CD4-positive, alpha-beta memory T cell (primary cell): Measurements from ENCODE around the gene CST11. TPM values are rescaled to one million over a fixed set of nuclear protein-coding genes. Genes with fewer than 3 reads are reported as not detected.
"Not testable (repeated sequence)": the region's sequence is repeated elsewhere in the genome, so short reads cannot be mapped to it uniquely, and the experiment has no call there.

Source experiments
- CTCF ChIA-PET: fragments of 350-600 bp; sonication (Branson Sonifier 250); formaldehyde crosslinking; loops from one replicate; lab custom pipeline; 2021; ENCODE audit warnings: inconsistent platforms; ENCODE audit not compliant: partially characterized antibody; lab: Charles Lee
- POLR2A ChIA-PET: fragments of 350-600 bp; sonication (Branson Sonifier 250); formaldehyde crosslinking; loops from one replicate; lab custom pipeline; 2021; ENCODE audit not compliant: partially characterized antibody; lab: Charles Lee
- DNase-seq, 5 donors: peaks; one replicate each; pipeline versions ENCODE4 v3.0.0 to v3.0.0-alpha.2; 2020 to 2022; ENCODE audit warnings: mixed read lengths in 1 of 5
- H3K27ac ChIP-seq: one replicate; pipeline ENCODE4 v1.7.0; 2013; ENCODE audit warnings: low read depth, low read length
- H3K27me3 ChIP-seq: 2 replicates; pipeline ENCODE4 v1.7.0; 2013; ENCODE audit warnings: mild to moderate bottlenecking, low read length, moderate library complexity; ENCODE audit not compliant: insufficient read depth
- H3K36me3 ChIP-seq: 2 replicates; pipeline ENCODE4 v1.7.0; 2013; ENCODE audit warnings: mild to moderate bottlenecking, low read length, moderate library complexity; ENCODE audit not compliant: insufficient read depth
- H3K4me1 ChIP-seq: 2 replicates; pipeline ENCODE4 v1.7.0; 2013; ENCODE audit warnings: mild to moderate bottlenecking, low read length, moderate library complexity; ENCODE audit not compliant: insufficient read depth
- H3K4me3 ChIP-seq, 2 donors: one replicate each; pipeline ENCODE4 v1.7.0; 2013; ENCODE audit warnings: low read length in 2 of 2, mild to moderate bottlenecking in 1 of 2
- H3K9me3 ChIP-seq, 2 donors: one replicate each; pipeline ENCODE4 v1.7.0; 2013; ENCODE audit warnings: low read length in 2 of 2, control low read depth in 1 of 2; ENCODE audit not compliant: control insufficient read depth in 1 of 2
- H3K27ac Mint-ChIP-seq, 7 donors: one replicate each; pipeline ENCODE4 v1.8.0; 2020 to 2021; ENCODE audit warnings: mixed read lengths in 7 of 7, mild to moderate bottlenecking in 6 of 7, inconsistent platforms in 3 of 7, moderate library complexity in 3 of 7
- H3K27me3 Mint-ChIP-seq, 2 donors: one replicate each; pipeline ENCODE4 v1.8.0; 2020 to 2021; ENCODE audit warnings: mixed read lengths in 2 of 2
- H3K36me3 Mint-ChIP-seq, 2 donors: one replicate each; pipeline ENCODE4 v1.8.0; 2020 to 2021; ENCODE audit warnings: mixed read lengths in 2 of 2, inconsistent platforms in 1 of 2, mild to moderate bottlenecking in 1 of 2
- H3K4me1 Mint-ChIP-seq, 4 donors: one replicate each; pipeline ENCODE4 v1.8.0; 2020 to 2021; ENCODE audit warnings: mixed read lengths in 4 of 4, mild to moderate bottlenecking in 1 of 4
- H3K4me3 Mint-ChIP-seq, 8 donors: one replicate each; pipeline ENCODE4 v1.8.0; 2020 to 2021; ENCODE audit warnings: mixed read lengths in 8 of 8, mild to moderate bottlenecking in 7 of 8, moderate library complexity in 6 of 8, inconsistent platforms in 3 of 8
- H3K9me3 Mint-ChIP-seq, 8 donors: one replicate each; pipeline ENCODE4 v1.8.0; 2020 to 2021; ENCODE audit warnings: mixed read lengths in 8 of 8, mild to moderate bottlenecking in 5 of 8, inconsistent platforms in 3 of 8, moderate library complexity in 1 of 8
- intact Hi-C: fragments of 100-400 bp; cut with micrococcal nuclease; formaldehyde crosslinking; loops from one replicate; pipeline ENCODE4 v1.15.1; 2023
- polyA plus RNA-seq, 2 donors: library from polyadenylated mRNA; unstranded; fragments of 300-500 nt; fragmentation: Illumina TruSeq; gene quantifications; one replicate each; pipeline ENCODE4 v1.2.3, GENCODE V29; 2021
- total RNA-seq, 2 experiments: library from RNA; stranded (reverse); gene quantifications; one replicate each; pipeline ENCODE4 v1.2.3, GENCODE V29; 2021

Gene CST11
- total and polyA plus RNA-seq, 4 experiments from 2014 or later: not detected

DNA sequence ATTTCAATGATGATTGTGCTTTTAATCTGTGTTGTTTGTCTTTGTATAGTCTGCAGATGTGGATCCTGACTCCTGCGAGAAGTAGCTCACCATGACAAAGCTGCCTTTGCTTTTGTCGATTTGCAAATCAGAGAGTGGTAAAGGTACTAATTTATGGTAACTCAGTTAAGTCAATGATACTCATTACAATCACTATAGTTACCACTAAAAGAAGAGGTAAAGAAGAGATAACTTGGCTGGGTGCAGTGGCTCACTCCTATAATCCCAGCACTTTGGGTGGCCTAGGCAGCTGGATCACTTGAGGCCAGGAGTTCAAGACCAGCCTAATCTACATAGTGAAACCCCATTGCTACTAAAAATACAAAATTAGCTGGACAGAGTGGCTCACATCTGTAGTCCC lies 20.6 kb upstream of the CST11 start:
- intact Hi-C loops, CTCF ChIA-PET, POLR2A ChIA-PET, H3K4me3 Mint-ChIP-seq, H3K36me3 ChIP-seq, H3K27me3 ChIP-seq, H3K36me3 Mint-ChIP-seq, H3K27ac Mint-ChIP-seq, H3K9me3 ChIP-seq, H3K4me3 ChIP-seq, H3K9me3 Mint-ChIP-seq, H3K27ac ChIP-seq, DNase-seq, H3K4me1 ChIP-seq, H3K4me1 Mint-ChIP-seq: not testable (repeated sequence)
- peaks cover 12 to 16% of the 10 kb centered on the region in 2 donors for H3K27me3 Mint-ChIP-seq

DNA sequence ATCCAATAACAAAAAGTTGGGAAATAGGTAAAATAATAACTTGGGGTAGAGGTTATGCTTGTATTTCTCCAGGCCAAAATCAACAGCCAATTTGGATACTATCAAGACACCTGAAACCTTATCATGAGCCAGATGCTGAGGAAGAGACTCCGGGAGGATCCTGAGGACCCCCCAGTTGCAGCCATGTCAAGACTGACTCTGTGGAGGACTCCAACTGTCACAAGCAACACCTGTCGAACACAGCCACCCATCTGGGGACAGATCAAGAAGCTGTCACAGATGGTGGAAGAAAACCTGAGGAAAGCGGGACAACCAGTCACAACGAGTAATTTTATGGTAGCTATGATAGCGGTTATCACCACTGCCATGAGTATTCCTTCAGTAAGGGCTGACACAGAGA lies 19.6 kb upstream of the CST11 start:
- H3K36me3 ChIP-seq, H3K27ac Mint-ChIP-seq, H3K27me3 ChIP-seq, H3K4me3 ChIP-seq, POLR2A ChIA-PET, intact Hi-C loops, H3K4me3 Mint-ChIP-seq, H3K4me1 Mint-ChIP-seq, DNase-seq, H3K9me3 ChIP-seq, H3K36me3 Mint-ChIP-seq, H3K27ac ChIP-seq, CTCF ChIA-PET, H3K4me1 ChIP-seq: not testable (repeated sequence)
- Mint-ChIP-seq H3K9me3 (peaks cover 0 to 13% (median 7%) of the 10 kb centered on the region in 8 donors), H3K27me3 (peaks cover 13 to 16% of the 10 kb centered on the region in 2 donors)

DNA sequence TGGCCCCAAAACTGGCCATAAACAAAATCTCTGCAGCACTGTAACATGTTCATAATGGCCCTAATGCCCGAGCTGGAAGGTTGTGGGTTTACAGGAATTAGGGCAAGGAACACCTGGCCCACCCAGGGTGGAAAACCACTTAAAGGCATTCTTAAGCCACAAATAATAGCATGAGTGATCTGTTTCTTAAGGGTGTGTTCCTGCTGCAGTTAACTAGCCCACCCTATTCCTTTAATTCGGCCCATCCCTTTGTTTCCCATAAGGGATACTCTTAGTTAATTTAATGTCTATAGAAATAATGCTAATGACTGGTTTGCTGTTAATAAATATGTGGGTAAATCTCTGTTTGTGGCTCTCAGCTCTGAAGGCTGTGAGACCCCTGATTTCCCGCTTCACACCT lies 14.3 kb upstream of the CST11 start:
- CTCF ChIA-PET: not testable (repeated sequence)

DNA sequence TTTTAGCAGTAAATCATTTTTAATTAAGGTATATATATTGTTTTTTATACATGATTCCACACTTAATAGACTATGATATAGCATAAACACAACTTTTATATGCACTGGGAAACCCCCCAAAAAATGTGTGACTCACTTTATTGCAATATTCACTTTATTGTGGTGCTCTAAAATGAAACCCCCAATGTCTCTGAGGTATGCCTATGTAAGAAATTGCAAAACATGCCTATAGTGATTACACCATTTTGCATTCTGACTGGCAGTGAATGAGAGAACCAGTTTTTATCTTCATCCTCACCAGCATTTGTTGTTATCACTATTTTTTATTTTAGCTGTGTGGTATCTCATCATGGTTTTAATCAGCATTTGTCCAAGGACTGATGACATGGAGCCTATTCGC lies 8.5 kb upstream of the CST11 start:
- CTCF ChIA-PET: no interaction called here

More for the DNA sequence above, 14.3 kb upstream of the CST11 start:
- intact Hi-C loops, H3K36me3 Mint-ChIP-seq, H3K36me3 ChIP-seq, H3K4me3 ChIP-seq, H3K27me3 ChIP-seq, POLR2A ChIA-PET, H3K4me3 Mint-ChIP-seq, H3K4me1 Mint-ChIP-seq, H3K9me3 ChIP-seq, H3K27ac Mint-ChIP-seq, H3K4me1 ChIP-seq, H3K27ac ChIP-seq, DNase-seq: not testable (repeated sequence)
- H3K27me3 Mint-ChIP-seq: peaks cover 20 to 28% of the 10 kb centered on the region in 2 donors
- peaks cover 0 to 41% (median 28%) of the 10 kb centered on the region in 8 donors for H3K9me3 Mint-ChIP-seq

DNA sequence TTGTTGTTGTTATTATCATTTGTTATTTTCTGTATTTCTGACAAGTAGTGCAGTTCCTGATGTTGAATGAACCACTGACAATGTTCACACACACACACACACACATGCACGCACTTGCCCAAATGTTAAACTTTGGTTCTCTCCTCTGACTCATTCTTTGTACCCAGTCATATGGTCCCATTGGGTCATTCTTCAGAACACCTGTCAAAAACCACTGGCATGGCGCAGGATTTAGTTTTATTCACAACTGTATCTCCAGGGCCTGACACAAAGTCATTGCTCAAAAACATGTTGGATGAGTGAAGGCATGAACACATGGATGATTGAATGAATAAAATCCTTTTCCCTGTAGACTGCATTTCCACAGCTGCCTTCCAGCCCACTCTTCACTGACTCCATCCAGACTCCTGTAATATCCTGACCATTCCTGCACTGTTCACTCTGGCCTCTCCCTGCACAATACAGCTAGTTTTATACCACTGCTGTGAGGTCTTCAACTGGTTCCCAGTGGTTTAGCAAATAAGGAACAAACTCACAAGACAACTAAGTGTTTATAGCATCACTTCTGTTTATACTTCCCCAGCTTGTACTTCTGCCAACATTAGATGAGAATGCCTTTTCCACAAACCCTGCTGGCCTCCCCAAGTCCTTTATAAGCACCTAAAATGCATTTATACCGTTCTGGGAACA lies 6.9 kb upstream of the CST11 start:
- POLR2A ChIA-PET: no interaction called here
- peaks cover 15 to 19% of the 10 kb centered on the region in 2 donors for H3K27me3 Mint-ChIP-seq

More for the DNA sequence above, 8.5 kb upstream of the CST11 start:
- peaks cover 0 to 20% (median 9%) of the 10 kb centered on the region in 8 donors for H3K9me3 Mint-ChIP-seq
- no peak overlapping the region for H3K27ac Mint-ChIP-seq
- no peak for DNase-seq
- no peaks in the 10 kb centered on the region for H3K36me3 Mint-ChIP-seq
- H3K4me1 ChIP-seq: no peaks in the 10 kb centered on the region
- POLR2A ChIA-PET: no interaction called here
- no peaks in the 10 kb centered on the region for H3K9me3 ChIP-seq
- H3K4me3 Mint-ChIP-seq: no peak overlapping the region
- no peaks in the 10 kb centered on the region for H3K27me3 ChIP-seq
- H3K4me3 ChIP-seq: no peak overlapping the region
- H3K36me3 ChIP-seq: no peaks in the 10 kb centered on the region
- intact Hi-C loops: no loop called here
- H3K4me1 Mint-ChIP-seq: peaks cover 4 to 8% (median 5%) of the 10 kb centered on the region in 4 donors
- peaks cover 16% of the 10 kb centered on the region in 2 donors for H3K27me3 Mint-ChIP-seq
- H3K27ac ChIP-seq: no peak overlapping the region

DNA sequence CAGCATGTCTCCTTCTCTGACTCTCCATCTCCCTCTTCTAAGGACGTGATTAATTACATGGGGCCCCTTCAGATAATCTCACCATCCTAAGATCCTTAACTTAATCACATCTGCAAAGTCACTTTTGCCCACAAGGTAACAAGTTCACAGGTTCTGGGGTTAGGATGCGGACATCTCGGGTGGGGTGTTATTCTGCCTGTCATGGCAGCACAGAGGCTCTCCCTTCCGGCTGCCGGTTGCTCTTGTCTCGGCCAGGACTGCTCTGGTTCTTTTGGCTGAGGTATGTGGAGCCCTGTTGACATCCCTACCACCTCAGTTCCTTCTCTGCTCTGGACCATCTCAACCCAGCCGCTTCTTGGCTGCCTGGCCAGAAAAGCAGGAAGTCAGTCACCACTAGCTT lies 4.2 kb upstream of the CST11 start:
- ChIA-PET POLR2A (no interaction called here), CTCF (interaction anchor here (1.4 to 1.5 kb wide), 2 partner anchors 13 to 15 kb away, joined by 3 to 4 read pairs; no protein-coding TSS in a partner anchor)
- H3K27me3 ChIP-seq: no peaks in the 10 kb centered on the region
- H3K4me1 ChIP-seq: no peaks in the 10 kb centered on the region
- DNase-seq: no peak
- H3K27me3 Mint-ChIP-seq: peaks cover 0 to 14% of the 10 kb centered on the region in 2 donors
- peak overlapping the region in 1 of 7 donors; percentile 49 for H3K27ac Mint-ChIP-seq
- H3K4me1 Mint-ChIP-seq: peaks cover 4 to 11% (median 8%) of the 10 kb centered on the region in 4 donors
- H3K36me3 ChIP-seq: no peaks in the 10 kb centered on the region
- no peaks in the 10 kb centered on the region for H3K36me3 Mint-ChIP-seq
- peaks cover 0 to 2% (median 0%) of the 10 kb centered on the region in 8 donors for H3K9me3 Mint-ChIP-seq
- no peaks in the 10 kb centered on the region for H3K9me3 ChIP-seq
- no peak overlapping the region for H3K4me3 ChIP-seq
- intact Hi-C loops: no loop called here
- H3K27ac ChIP-seq: no peak overlapping the region
- H3K4me3 Mint-ChIP-seq: peak overlapping the region in 1 of 8 donors; percentile 50

More for the DNA sequence above, 6.9 kb upstream of the CST11 start:
- Histone ChIP-seq H3K36me3 (no peaks in the 10 kb centered on the region), H3K27me3 (no peaks in the 10 kb centered on the region), H3K9me3 (no peaks in the 10 kb centered on the region), H3K4me1 (no peaks in the 10 kb centered on the region), H3K27ac (no peak overlapping the region), H3K4me3 (no peak overlapping the region)
- H3K9me3 Mint-ChIP-seq: peaks cover 0 to 10% (median 4%) of the 10 kb centered on the region in 8 donors
- DNase-seq: no peak
- no peak overlapping the region for H3K4me3 Mint-ChIP-seq
- no peak overlapping the region for H3K27ac Mint-ChIP-seq
- intact Hi-C loops: no loop called here
- H3K36me3 Mint-ChIP-seq: no peaks in the 10 kb centered on the region
- CTCF ChIA-PET: interaction anchor here (2.0 kb wide), 1 partner anchor 16 kb away, joined by 6 read pairs; no protein-coding TSS in a partner anchor
- peaks cover 4 to 11% (median 8%) of the 10 kb centered on the region in 4 donors for H3K4me1 Mint-ChIP-seq

DNA sequence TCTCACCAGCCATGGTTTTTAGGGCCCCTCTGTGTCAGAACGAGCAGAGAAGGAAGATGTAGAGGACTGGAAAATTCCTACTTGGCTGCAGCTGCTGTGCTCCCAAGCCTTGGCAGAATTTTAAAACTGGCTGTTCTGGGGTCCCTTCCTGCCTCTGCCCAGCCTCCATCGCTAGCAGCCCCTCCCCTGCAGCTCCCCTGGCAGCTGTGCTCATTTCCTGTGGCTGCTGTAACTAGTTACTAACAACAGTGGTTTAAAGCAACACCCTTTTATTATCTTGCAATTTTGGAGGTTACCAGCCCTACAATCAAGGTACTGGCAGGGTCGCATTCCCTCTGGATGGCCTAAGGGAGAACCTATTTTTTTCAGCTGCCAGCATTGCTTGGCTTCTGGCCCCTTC lies 3.7 kb upstream of the CST11 start:
- H3K4me3 Mint-ChIP-seq: peak overlapping the region in 3 of 8 donors; percentile 1 to 50 (median 24)
- peaks cover 0 to 2% (median 0%) of the 10 kb centered on the region in 8 donors for H3K9me3 Mint-ChIP-seq
- CTCF ChIA-PET: interaction anchor here (1.5 kb wide), 1 partner anchor 13 kb away, joined by 3 read pairs; no protein-coding TSS in a partner anchor
- H3K36me3 Mint-ChIP-seq: no peaks in the 10 kb centered on the region
- no peaks in the 10 kb centered on the region for H3K36me3 ChIP-seq
- H3K27ac Mint-ChIP-seq: peak overlapping the region in 1 of 7 donors; percentile 71
- intact Hi-C loops: no loop called here
- peaks cover 4 to 11% (median 8%) of the 10 kb centered on the region in 4 donors for H3K4me1 Mint-ChIP-seq
- no peak overlapping the region for H3K27ac ChIP-seq
- H3K9me3 ChIP-seq: no peaks in the 10 kb centered on the region
- POLR2A ChIA-PET: no interaction called here
- no peaks in the 10 kb centered on the region for H3K27me3 ChIP-seq
- H3K4me3 ChIP-seq: no peak overlapping the region
- no peaks in the 10 kb centered on the region for H3K4me1 ChIP-seq
- H3K27me3 Mint-ChIP-seq: peaks cover 0 to 14% of the 10 kb centered on the region in 2 donors
- no peak for DNase-seq
